GM19240 (cell line): ENCODE data around the gene ERBB4.
"Not testable (repeated sequence)": the region's sequence is repeated elsewhere in the genome, so short reads cannot be mapped to it uniquely, and the experiment has no call there.

Experiments used
- DNase-seq: peaks from one replicate; pipeline ENCODE4 v3.0.0; 2011; ENCODE audit warnings: low spot score; ENCODE audit not compliant: insufficient read length

ERBB4 gene

GRCh38 chr2:211611621-211612020, 927.0 kb downstream of the ERBB4 start:
- no peak for DNase-seq

- DNase-seq, result no peak
Observed at GRCh38 chr2:211611061-211611518, 927.5 kb downstream of the ERBB4 start.

GRCh38 chr2:211609127-211609526, 929.5 kb downstream of the ERBB4 start:
- no peak for DNase-seq

GRCh38 chr2:211599146-211599545, 939.5 kb downstream of the ERBB4 start:
- DNase-seq, result no peak

- no peak for DNase-seq
Observed at GRCh38 chr2:211598238-211598637, 940.4 kb downstream of the ERBB4 start.

- DNase-seq, result not testable (repeated sequence)
Observed at GRCh38 chr2:211592006-211592405, 946.6 kb downstream of the ERBB4 start.

- no peak for DNase-seq
Observed at GRCh38 chr2:211591426-211591825, 947.2 kb downstream of the ERBB4 start.

GRCh38 chr2:211568439-211568838, 970.2 kb downstream of the ERBB4 start:
- DNase-seq, result no peak

- no peak for DNase-seq
Observed at GRCh38 chr2:211564441-211564840, 974.2 kb downstream of the ERBB4 start.

- DNase-seq, result no peak
Observed at GRCh38 chr2:211545582-211545981, 993.0 kb downstream of the ERBB4 start.

- no peak for DNase-seq
Observed at GRCh38 chr2:211534632-211535031, 1004.0 kb downstream of the ERBB4 start.

- DNase-seq, result not testable (repeated sequence)
Observed at GRCh38 chr2:211524248-211524647, 1014.4 kb downstream of the ERBB4 start.

- DNase-seq, result no peak
Observed at GRCh38 chr2:211516537-211516936, 1022.1 kb downstream of the ERBB4 start.

GRCh38 chr2:211514049-211514448, 1024.6 kb downstream of the ERBB4 start:
- DNase-seq, result no peak

- no peak for DNase-seq
Observed at GRCh38 chr2:211513446-211513845, 1025.2 kb downstream of the ERBB4 start.

- DNase-seq, result no peak
Observed at GRCh38 chr2:211512806-211513205, 1025.8 kb downstream of the ERBB4 start.

- no peak for DNase-seq
Observed at GRCh38 chr2:211503856-211504255, 1034.7 kb downstream of the ERBB4 start.

GRCh38 chr2:211503198-211503597, 1035.4 kb downstream of the ERBB4 start:
- no peak for DNase-seq

GRCh38 chr2:211498551-211499205, 1039.9 kb downstream of the ERBB4 start:
- DNase-seq, result no peak

GRCh38 chr2:211495339-211495738, 1043.3 kb downstream of the ERBB4 start:
- no peak for DNase-seq

GRCh38 chr2:211494536-211494935, 1044.1 kb downstream of the ERBB4 start:
- DNase-seq, result no peak

- DNase-seq, result no peak
Observed at GRCh38 chr2:211494085-211494484, 1044.5 kb downstream of the ERBB4 start.

GRCh38 chr2:211487733-211488132, 1050.9 kb downstream of the ERBB4 start:
- DNase-seq, result no peak
